ACC112 (cell line): ENCODE measurements around the gene AHR.
"Not testable (repeated sequence)": the region's sequence is repeated elsewhere in the genome, so short reads cannot be mapped to it uniquely, and the experiment has no call there.

Experiments used
- H2AFZ ChIP-seq: fragments of 200-600 bp; sonication (generic); one replicate; pipeline ENCODE4 v1.6.0; 2017; ENCODE audit warnings: antibody characterized with exemption, low read length; ENCODE audit not compliant: unreplicated experiment
- H3K27ac ChIP-seq: fragments of 200-600 bp; sonication (generic); 2 replicates; pipeline ENCODE4 v1.5.1; 2014; ENCODE audit warnings: low read depth, mild to moderate bottlenecking, antibody characterized with exemption, low read length, moderate library complexity
- H3K27me3 ChIP-seq: fragments of 200-600 bp; sonication (generic); 2 replicates; pipeline ENCODE4 v1.6.1; 2014; ENCODE audit warnings: mild to moderate bottlenecking, antibody characterized with exemption, low read length, moderate library complexity, mixed read lengths; ENCODE audit not compliant: insufficient read depth
- H3K36me3 ChIP-seq: fragments of 200-600 bp; sonication (generic); 2 replicates; pipeline ENCODE4 v1.6.1; 2016; ENCODE audit warnings: mild to moderate bottlenecking, antibody characterized with exemption, low read length, moderate library complexity, mixed read lengths; ENCODE audit not compliant: insufficient read depth
- H3K4me1 ChIP-seq: fragments of 200-600 bp; sonication (generic); one replicate; pipeline ENCODE4 v1.6.1; 2016; ENCODE audit warnings: low read length, mixed read lengths; ENCODE audit not compliant: insufficient read depth, unreplicated experiment, control insufficient read depth
- H3K4me3 ChIP-seq: fragments of 200-600 bp; sonication (generic); 2 replicates; pipeline ENCODE4 v1.5.1; 2014; ENCODE audit warnings: mild to moderate bottlenecking, low read depth, low read length
- H3K79me2 ChIP-seq: fragments of 200-600 bp; sonication (generic); one replicate; pipeline ENCODE4 v1.6.0; 2016; ENCODE audit warnings: low read length; ENCODE audit not compliant: control insufficient read depth, unreplicated experiment, insufficient read depth

Gene AHR

DNA sequence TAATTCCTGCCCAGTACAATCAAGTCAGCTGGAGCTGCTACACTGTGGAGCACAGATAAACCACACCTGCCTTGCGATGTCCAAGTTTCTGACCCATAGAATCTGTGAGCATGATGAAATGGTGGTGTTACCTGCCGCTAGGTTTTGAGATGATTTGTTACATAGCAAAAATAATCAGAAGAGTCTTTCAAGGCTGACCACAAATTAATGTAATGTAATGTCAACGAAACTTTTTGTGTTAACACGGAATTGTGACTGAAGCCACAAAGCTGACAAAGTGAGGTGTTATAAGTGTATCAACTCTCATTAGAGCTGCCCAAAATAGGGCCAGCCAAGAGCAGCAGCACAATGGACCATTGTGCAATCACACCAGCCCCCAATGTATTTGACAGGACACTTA is 75.7 kb downstream of the AHR start:
- no peak overlapping the region for H3K27ac ChIP-seq
- H2AFZ ChIP-seq = no peak overlapping the region
- H3K36me3 ChIP-seq = no peaks in the 10 kb centered on the region
- H3K79me2 ChIP-seq = no peaks in the 10 kb centered on the region
- peaks cover 42% of the 10 kb centered on the region for H3K4me1 ChIP-seq
- no peaks in the 10 kb centered on the region for H3K27me3 ChIP-seq
- H3K4me3 ChIP-seq = no peak overlapping the region

DNA sequence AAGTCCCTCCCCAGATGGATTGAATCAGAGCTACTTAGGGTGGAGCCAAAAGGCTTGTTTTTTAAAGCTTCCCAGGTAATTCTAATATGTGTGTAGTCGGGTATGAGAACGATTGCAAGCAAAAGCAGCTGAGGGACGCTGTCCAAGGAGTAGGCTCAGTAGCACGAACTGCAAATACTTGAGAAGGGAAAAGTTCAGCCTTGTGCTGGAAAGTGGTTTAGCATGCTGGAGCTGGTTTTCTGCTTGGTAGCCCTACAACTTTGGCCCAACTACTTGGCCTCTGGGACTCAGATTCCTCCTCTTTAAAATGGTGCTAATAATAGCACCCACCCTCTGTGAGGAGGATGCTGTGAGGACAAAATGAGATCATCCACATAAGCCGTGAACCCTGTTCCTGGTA is 76.2 kb downstream of the AHR start:
- no peak overlapping the region for H2AFZ ChIP-seq
- no peaks in the 10 kb centered on the region for H3K27me3 ChIP-seq
- H3K36me3 ChIP-seq = no peaks in the 10 kb centered on the region

DNA sequence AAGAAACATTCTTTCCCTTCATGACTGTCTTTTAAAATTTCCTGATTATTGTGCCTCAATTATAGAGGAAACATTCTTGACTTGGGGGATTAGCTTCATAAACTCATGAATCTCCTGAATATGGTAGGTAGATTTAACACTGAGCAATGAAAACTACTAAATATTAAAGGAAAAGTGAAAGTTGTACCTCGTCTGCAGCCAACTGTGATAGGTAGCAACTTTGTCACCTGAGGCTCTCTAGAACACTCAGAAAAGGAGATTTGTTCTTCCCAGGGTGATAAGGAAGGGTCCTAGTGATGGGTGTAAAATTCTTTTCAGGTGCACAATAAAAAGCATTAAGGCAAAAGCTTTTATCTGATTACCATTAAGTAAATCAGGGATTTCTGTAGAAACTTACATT is 78.1 kb downstream of the AHR start:
- H3K36me3 ChIP-seq = no peaks in the 10 kb centered on the region
- H3K4me3 ChIP-seq = no peak overlapping the region
- no peaks in the 10 kb centered on the region for H3K79me2 ChIP-seq
- H3K4me1 ChIP-seq = peaks cover 29% of the 10 kb centered on the region
- no peak overlapping the region for H3K27ac ChIP-seq
- no peaks in the 10 kb centered on the region for H3K27me3 ChIP-seq
- no peak overlapping the region for H2AFZ ChIP-seq

More for the DNA sequence above, 76.2 kb downstream of the AHR start:
- Histone ChIP-seq H3K4me1 (peaks cover 37% of the 10 kb centered on the region), H3K27ac (no peak overlapping the region), H3K4me3 (no peak overlapping the region), H3K79me2 (no peaks in the 10 kb centered on the region)

DNA sequence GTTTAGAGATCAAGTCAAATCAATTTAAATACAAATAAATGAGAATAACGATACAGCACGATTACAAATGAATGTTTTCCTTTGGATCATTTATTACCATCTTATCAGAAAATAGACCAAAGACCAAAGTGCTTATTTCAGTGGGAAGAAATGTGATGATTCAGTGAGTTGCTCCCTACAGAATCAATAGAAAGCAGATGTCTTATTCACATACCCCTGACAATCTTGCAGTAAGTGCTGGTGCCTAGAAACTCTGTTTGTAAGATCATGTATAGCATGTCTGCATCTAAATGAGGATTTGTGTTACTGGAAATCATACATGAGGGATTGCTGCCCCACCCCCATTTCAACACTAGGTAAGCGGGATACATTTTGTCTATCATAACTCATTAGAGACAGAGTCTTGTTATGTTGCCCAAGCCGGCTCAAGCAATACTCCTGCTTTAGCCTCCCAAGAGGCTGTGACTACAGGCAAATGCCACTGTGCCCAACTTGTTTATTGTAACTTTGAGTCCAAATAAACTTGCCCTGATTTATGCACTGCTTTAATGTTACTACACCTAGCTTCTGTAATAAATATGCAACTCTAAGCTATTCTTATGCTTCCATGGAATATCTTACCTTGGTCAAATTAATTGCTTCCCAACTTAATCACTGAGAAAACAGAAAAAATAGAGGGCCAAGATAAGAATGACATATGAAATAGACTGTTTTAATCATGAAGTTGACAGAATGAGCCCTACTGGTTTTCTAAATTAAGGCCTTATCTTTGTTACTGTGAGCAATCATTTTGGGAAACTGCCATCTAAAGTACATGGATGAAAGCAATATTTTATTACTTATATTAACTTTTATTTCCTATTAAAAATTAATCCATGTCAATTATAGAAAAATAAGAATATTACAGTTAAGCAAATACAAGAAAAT is 82.5 kb downstream of the AHR start:
- Histone ChIP-seq H3K36me3 (no peaks in the 10 kb centered on the region), H3K4me3 (no peak overlapping the region), H3K4me1 (peaks cover 11% of the 10 kb centered on the region), H3K27ac (0 out of 2 replicates have a peak overlapping the region, but pooled peaks have one; percentile 10), H2AFZ (no peak overlapping the region), H3K27me3 (no peaks in the 10 kb centered on the region), H3K79me2 (no peaks in the 10 kb centered on the region)

DNA sequence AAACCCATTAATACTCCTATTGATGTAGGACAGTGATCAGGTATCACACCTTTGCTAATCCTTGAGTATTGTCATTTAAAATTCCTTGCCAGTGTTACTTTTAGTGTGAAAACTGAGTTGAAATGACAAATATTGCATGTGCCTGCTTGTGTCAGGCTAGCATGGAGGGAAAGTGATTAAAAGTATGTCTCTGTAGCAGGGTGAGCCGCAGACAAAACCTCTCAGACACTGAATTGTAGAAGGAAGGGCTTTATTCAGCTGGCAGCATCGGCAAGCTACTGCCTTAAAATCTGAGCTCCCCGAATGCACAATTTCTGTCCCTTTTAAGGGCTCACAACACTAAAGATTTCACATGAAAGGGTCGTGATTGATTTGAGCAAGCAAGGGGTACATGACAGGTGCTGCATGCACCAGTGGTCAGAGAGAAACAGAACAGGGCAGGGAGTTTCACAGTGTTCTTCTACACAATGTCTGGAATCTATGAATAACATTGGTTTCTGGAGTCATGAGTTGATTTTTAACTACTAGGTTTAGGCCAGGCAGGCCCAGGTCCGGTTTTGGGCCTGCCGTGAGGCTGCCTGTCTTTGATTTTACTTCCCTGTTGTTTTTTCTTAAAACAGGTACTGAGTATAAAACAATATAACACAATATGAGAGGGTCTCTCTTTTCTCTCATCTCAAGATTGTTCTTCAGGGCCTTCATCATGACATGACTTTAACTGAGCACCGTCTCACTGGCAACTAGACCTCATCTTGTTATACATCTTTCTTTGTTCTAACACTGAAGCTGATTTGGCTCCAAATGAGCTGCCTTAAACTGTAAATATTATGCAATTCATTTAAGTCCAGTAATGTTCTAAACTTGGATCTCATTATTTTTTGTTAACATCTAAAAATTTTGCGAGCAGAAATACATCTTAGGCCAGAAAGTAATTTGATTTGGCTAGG is 84.2 kb downstream of the AHR start:
- H2AFZ ChIP-seq, H3K4me3 ChIP-seq, H3K79me2 ChIP-seq, H3K27me3 ChIP-seq, H3K27ac ChIP-seq, H3K36me3 ChIP-seq: not testable (repeated sequence)
- peaks cover 11% of the 10 kb centered on the region for H3K4me1 ChIP-seq

DNA sequence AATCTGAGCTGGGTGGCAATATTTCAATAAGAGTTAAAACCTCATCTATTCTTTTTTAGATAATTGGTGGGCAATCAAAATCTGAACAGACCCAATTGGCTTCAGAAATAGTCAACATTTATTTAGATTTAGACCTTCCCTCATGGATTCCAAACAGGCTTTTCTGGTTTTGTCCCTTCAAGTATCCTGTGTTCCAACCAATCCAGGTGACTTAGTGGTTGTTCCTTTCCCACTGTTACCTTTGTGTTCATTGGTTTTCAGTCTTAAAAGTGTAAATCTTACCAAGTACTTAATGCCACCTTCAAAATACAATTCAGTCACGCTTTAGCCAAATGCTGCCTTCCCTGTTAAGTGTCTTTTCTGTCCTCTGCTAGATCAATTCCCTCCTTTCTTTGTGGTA is 85.9 kb downstream of the AHR start:
- H3K36me3 ChIP-seq = no peaks in the 10 kb centered on the region
- no peak overlapping the region for H3K4me3 ChIP-seq
- H3K4me1 ChIP-seq = peaks cover 11% of the 10 kb centered on the region
- no peak overlapping the region for H3K27ac ChIP-seq
- no peak overlapping the region for H2AFZ ChIP-seq
- H3K79me2 ChIP-seq = no peaks in the 10 kb centered on the region
- no peaks in the 10 kb centered on the region for H3K27me3 ChIP-seq

DNA sequence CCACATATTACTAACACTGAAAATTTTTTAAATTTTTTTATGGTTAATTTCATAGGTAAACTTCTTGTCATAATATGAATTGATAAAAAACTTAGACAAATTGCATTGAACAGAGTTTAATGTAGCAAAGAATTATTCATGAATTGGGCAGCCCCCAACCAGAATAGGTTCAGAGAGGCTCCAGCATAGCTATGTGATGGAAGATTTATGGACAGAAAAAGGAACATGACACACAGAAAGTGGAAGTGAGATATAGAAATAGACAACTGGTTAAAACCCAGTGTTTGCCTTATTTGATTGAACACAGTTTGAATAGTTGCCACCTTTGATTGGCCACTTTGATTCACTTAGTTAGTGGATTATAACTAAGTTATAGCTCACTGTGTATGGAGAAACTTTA is 87.2 kb downstream of the AHR start:
- H3K27ac ChIP-seq = no peak overlapping the region
- no peaks in the 10 kb centered on the region for H3K27me3 ChIP-seq
- no peaks in the 10 kb centered on the region for H3K79me2 ChIP-seq
- H3K4me3 ChIP-seq = no peak overlapping the region
- no peak overlapping the region for H2AFZ ChIP-seq
- H3K4me1 ChIP-seq = peaks cover 6% of the 10 kb centered on the region
- no peaks in the 10 kb centered on the region for H3K36me3 ChIP-seq

DNA sequence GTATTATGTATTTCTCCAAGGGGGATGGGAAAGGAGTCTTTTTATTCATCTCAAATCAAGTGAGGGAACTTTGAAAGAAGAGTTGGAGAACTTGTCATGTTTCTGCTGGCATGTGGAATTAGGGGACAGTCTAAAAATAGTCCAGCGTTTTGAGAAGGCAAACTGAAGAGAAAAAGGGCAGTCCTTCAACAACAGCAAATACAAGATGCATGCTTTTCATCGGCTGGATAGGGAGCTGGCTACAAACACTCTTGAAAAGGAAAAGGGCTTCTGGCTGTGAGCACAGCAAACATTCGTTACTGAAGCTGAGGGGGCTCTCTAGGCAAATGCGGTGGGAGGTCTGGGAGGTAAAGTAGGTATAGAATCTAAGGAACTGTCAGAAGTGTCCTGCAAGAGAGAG is 91.9 kb downstream of the AHR start:
- H3K79me2 ChIP-seq = no peaks in the 10 kb centered on the region
- no peaks in the 10 kb centered on the region for H3K4me1 ChIP-seq
- no peaks in the 10 kb centered on the region for H3K27me3 ChIP-seq
- no peak overlapping the region for H3K27ac ChIP-seq
- H3K4me3 ChIP-seq = no peak overlapping the region
- H2AFZ ChIP-seq = no peak overlapping the region
- no peaks in the 10 kb centered on the region for H3K36me3 ChIP-seq

DNA sequence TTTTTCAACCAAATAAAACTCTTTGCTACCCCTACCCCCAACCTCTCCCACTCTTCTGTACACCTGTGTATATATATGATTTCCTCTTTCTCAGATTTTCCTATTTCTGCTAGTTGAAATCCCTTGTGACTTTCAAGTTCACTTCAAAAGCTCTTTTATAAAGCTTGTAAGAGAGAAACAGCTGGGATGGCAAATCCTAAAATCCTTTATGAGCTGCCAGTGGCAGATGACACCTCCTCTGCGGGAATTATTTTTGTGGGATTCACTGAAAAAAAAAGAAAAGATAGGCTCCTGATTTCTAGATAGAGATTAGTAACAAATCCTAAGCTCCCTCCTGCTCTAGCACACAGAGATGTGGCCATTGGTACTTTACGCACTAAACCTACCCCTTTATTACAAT is 92.9 kb downstream of the AHR start:
- no peaks in the 10 kb centered on the region for H3K27me3 ChIP-seq
- no peaks in the 10 kb centered on the region for H3K79me2 ChIP-seq
- H3K4me3 ChIP-seq = no peak overlapping the region
- H2AFZ ChIP-seq = no peak overlapping the region
- no peaks in the 10 kb centered on the region for H3K4me1 ChIP-seq
- H3K36me3 ChIP-seq = no peaks in the 10 kb centered on the region
- H3K27ac ChIP-seq = no peak overlapping the region

DNA sequence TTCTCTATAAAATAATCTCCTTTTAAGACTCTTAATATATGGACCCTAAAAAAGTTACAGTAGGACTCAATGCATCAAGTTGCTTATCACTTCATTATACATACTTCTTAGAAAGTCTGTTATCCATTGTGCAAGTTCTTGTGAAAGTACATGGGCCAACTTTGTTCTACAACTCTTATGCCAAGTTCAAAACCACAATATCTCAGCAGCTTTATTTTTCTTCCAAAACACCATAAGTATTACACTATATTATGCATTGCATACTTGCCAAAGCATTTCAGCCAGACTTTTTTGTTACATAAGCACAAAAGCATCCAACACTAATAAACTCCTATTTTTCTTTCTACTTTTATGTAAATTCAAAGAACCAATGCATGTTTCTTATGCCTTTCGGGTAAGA is 94.4 kb downstream of the AHR start:
- Histone ChIP-seq H2AFZ (no peak overlapping the region), H3K4me3 (no peak overlapping the region), H3K27ac (no peak overlapping the region), H3K27me3 (no peaks in the 10 kb centered on the region), H3K4me1 (no peaks in the 10 kb centered on the region), H3K36me3 (no peaks in the 10 kb centered on the region), H3K79me2 (no peaks in the 10 kb centered on the region)
